H1 (cell line): Measurements from ENCODE around the gene ATG5. TPM values are rescaled to one million over a fixed set of nuclear protein-coding genes. Genes with fewer than 3 reads are reported as not detected.

Source experiments
- CTCF ChIA-PET: fragments of 300-600 bp; sonication (Branson Sonifier 250); formaldehyde crosslinking; loops from one replicate; lab custom pipeline; 2021; ENCODE audit not compliant: partially characterized antibody; lab: Charles Lee
- POLR2A ChIA-PET: fragments of 300-600 bp; sonication (Branson Sonifier 250); formaldehyde crosslinking; loops from one replicate; lab custom pipeline; 2021; ENCODE audit warnings: inconsistent platforms; ENCODE audit not compliant: partially characterized antibody; lab: Charles Lee
- DNase-seq, 2 experiments: peaks; one replicate each; pipeline versions ENCODE4 v3.0.0 to v3.0.0-alpha.2; 2010 to 2022; ENCODE audit warnings: low spot score in 2 of 2, low read depth in 1 of 2, mixed read lengths in 1 of 2
- FAIRE-seq: peaks from 2 replicates; lab custom pipeline; 2011; peaks lifted over from hg19 to GRCh38; lab: Jason Lieb, UNC
- H2AFZ ChIP-seq: 2 replicates; pipeline ENCODE4 v1.8.1; 2012; ENCODE audit warnings: low read length, inconsistent platforms
- H2AK5ac ChIP-seq: 2 replicates; pipeline ENCODE4 v1.6.1; 2013; ENCODE audit warnings: low read depth, low read length
- H2BK120ac ChIP-seq: replicated peaks from 2 replicates; pipeline ENCODE3; 2013; ENCODE audit warnings: low read depth, low read length, inconsistent platforms
- H2BK12ac ChIP-seq: 2 replicates; pipeline ENCODE4 v1.6.1; 2013; ENCODE audit warnings: low read depth, low read length
- H2BK15ac ChIP-seq: 2 replicates; pipeline ENCODE4 v1.6.1; 2013; ENCODE audit warnings: low read length
- H2BK20ac ChIP-seq: 2 replicates; pipeline ENCODE4 v1.6.1; 2013; ENCODE audit warnings: low read length
- H2BK5ac ChIP-seq: 2 replicates; pipeline ENCODE4 v1.6.1; 2013; ENCODE audit warnings: low read depth, low read length
- H3K14ac ChIP-seq: 2 replicates; pipeline ENCODE4 v1.6.1; 2013; ENCODE audit warnings: inconsistent platforms; ENCODE audit not compliant: insufficient read length
- H3K18ac ChIP-seq: 2 replicates; pipeline ENCODE4 v1.6.1; 2013; ENCODE audit warnings: low read length; ENCODE audit errors: extremely low read depth
- H3K23ac ChIP-seq: 2 replicates; pipeline ENCODE4 v1.6.1; 2013; ENCODE audit warnings: inconsistent platforms; ENCODE audit not compliant: insufficient read length
- H3K23me2 ChIP-seq: 2 replicates; pipeline ENCODE4 v1.6.1; 2013; ENCODE audit warnings: low read depth, low read length
- H3K27ac ChIP-seq: 2 replicates; pipeline ENCODE4 v1.6.1; 2011; ENCODE audit warnings: low read depth, low read length, inconsistent platforms
- H3K27me3 ChIP-seq, 4 experiments: replicated peaks in 1 of 4; 1 replicate in 1 of 4; 2 replicates in 3 of 4; pipeline versions ENCODE4 v1.6.1 to v1.8.1; 2011 to 2013; ENCODE audit warnings: low read length in 3 of 4, mild to moderate bottlenecking in 3 of 4, inconsistent platforms in 2 of 4, mixed read lengths in 2 of 4, moderate library complexity in 1 of 4; ENCODE audit not compliant: control insufficient read depth in 3 of 4, insufficient read depth in 3 of 4; ENCODE audit errors: extremely low read depth in 1 of 4
- H3K36me3 ChIP-seq, 4 experiments: 2 replicates each; pipeline versions ENCODE4 v1.6.1 to v1.8.1; 2011 to 2013; ENCODE audit warnings: mild to moderate bottlenecking in 4 of 4, low read length in 3 of 4, moderate library complexity in 2 of 4, control low read depth in 1 of 4, inconsistent platforms in 1 of 4; ENCODE audit not compliant: insufficient read depth in 4 of 4, control insufficient read depth in 2 of 4
- H3K4ac ChIP-seq: replicated peaks from 2 replicates; pipeline ENCODE3; 2013; ENCODE audit warnings: low read length, low read depth, mixed read lengths, inconsistent platforms; ENCODE audit not compliant: insufficient read length
- H3K4me1 ChIP-seq, 4 experiments: replicated peaks in 1 of 4; 1 replicate in 1 of 4; 2 replicates in 3 of 4; pipeline versions ENCODE4 v1.6.1 to v1.8.1; 2011 to 2013; ENCODE audit warnings: low read length in 3 of 4, inconsistent platforms in 2 of 4, mixed read lengths in 1 of 4; ENCODE audit not compliant: insufficient read depth in 4 of 4, control insufficient read depth in 3 of 4
- H3K4me2 ChIP-seq, 2 experiments: 2 replicates each; pipeline versions ENCODE4 v1.6.1 to v1.8.1; 2011 to 2013; ENCODE audit warnings: low read depth in 2 of 2, low read length in 2 of 2, control low read depth in 1 of 2, inconsistent platforms in 1 of 2, mild to moderate bottlenecking in 1 of 2; ENCODE audit not compliant: insufficient read depth in 1 of 2
- H3K4me3 ChIP-seq, 4 experiments: fragments of 200-600, 300-600 bp in 1 of 4; sonication (generic), shearing (Covaris generic), sonication (Bioruptor Twin) in 1 of 4; 2 replicates each; pipeline versions ENCODE4 v1.5.1 to v1.8.1; 2011 to 2016; ENCODE audit warnings: low read length in 4 of 4, low read depth in 3 of 4, control low read depth in 2 of 4, inconsistent platforms in 2 of 4, mild to moderate bottlenecking in 2 of 4, mixed read lengths in 1 of 4, moderate library complexity in 1 of 4; ENCODE audit not compliant: insufficient read depth in 2 of 4; ENCODE audit errors: extremely low read depth in 1 of 4
- H3K56ac ChIP-seq: replicated peaks from 2 replicates; pipeline ENCODE3; 2013; ENCODE audit warnings: low read depth, mild to moderate bottlenecking, mixed read lengths, low read length, inconsistent platforms; ENCODE audit not compliant: insufficient read length
- H3K79me1 ChIP-seq: 2 replicates; pipeline ENCODE4 v1.6.1; 2013; ENCODE audit warnings: low read depth, low read length, control low read depth
- H3K79me2 ChIP-seq, 2 experiments: 2 replicates each; pipeline versions ENCODE4 v1.6.1 to v1.8.1; 2012 to 2013; ENCODE audit warnings: low read length in 2 of 2, mild to moderate bottlenecking in 2 of 2, inconsistent platforms in 1 of 2; ENCODE audit not compliant: insufficient read depth in 2 of 2, control insufficient read depth in 1 of 2
- H3K9ac ChIP-seq, 4 experiments: replicated peaks in 1 of 4; 1 replicate in 1 of 4; 2 replicates in 3 of 4; pipeline versions ENCODE4 v1.6.1 to v1.8.1; 2011 to 2013; ENCODE audit warnings: low read depth in 3 of 4, low read length in 3 of 4, control low read depth in 2 of 4, mild to moderate bottlenecking in 2 of 4, moderate library complexity in 2 of 4, inconsistent platforms in 1 of 4; ENCODE audit errors: extremely low read depth in 1 of 4
- H3K9me3 ChIP-seq, 2 experiments: 2 replicates each; pipeline versions ENCODE4 v1.6.1 to v1.8.1; 2012 to 2013; ENCODE audit warnings: mild to moderate bottlenecking in 2 of 2, moderate library complexity in 2 of 2, control low read depth in 1 of 2, inconsistent platforms in 1 of 2, low read depth in 1 of 2, low read length in 1 of 2, mixed read lengths in 1 of 2; ENCODE audit not compliant: insufficient read depth in 2 of 2
- H4K20me1 ChIP-seq, 2 experiments: replicated peaks in 1 of 2; 2 replicates each; pipeline versions ENCODE3 to v1.8.1; 2011 to 2013; ENCODE audit warnings: inconsistent platforms in 2 of 2, low read length in 2 of 2, mild to moderate bottlenecking in 1 of 2; ENCODE audit not compliant: insufficient read depth in 2 of 2, control insufficient read depth in 1 of 2
- H4K5ac ChIP-seq: 2 replicates; pipeline ENCODE4 v1.6.1; 2013; ENCODE audit warnings: low read length, low read depth, mixed read lengths, inconsistent platforms; ENCODE audit not compliant: insufficient read length
- H4K8ac ChIP-seq: 2 replicates; pipeline ENCODE4 v1.8.0; 2013; ENCODE audit warnings: mild to moderate bottlenecking, moderate library complexity, low read length, inconsistent platforms; ENCODE audit not compliant: insufficient read depth; ENCODE audit errors: extremely low read depth
- H4K91ac ChIP-seq: replicated peaks from 2 replicates; pipeline ENCODE3; 2013; ENCODE audit warnings: low read length, mixed read lengths, inconsistent platforms; ENCODE audit not compliant: insufficient read length
- ATF2 ChIP-seq: IDR thresholded peaks from 2 replicates; pipeline ENCODE4 v1.6.1; 2012; ENCODE audit warnings: low read length, inconsistent platforms
- BCL11A ChIP-seq, 2 experiments: IDR thresholded peaks; one replicate each; pipeline ENCODE4 v1.6.1; 2011; ENCODE audit warnings: low read depth in 2 of 2, low read length in 2 of 2, mild to moderate bottlenecking in 2 of 2
- BRCA1 ChIP-seq: IDR thresholded peaks from 2 replicates; pipeline ENCODE4 v1.6.1; 2012; ENCODE audit warnings: low read depth, low read length, improper control_type of control experiment
- CEBPB ChIP-seq: IDR thresholded peaks from 2 replicates; pipeline ENCODE4 v1.6.1; 2012; ENCODE audit warnings: low read depth, low read length
- HDAC2 ChIP-seq, 2 experiments: fragments of 300-600 bp in 1 of 2; sonication (generic) in 1 of 2; IDR thresholded peaks; 2 replicates each; pipeline ENCODE4 v1.6.1; 2011 to 2012; ENCODE audit warnings: low read depth in 2 of 2, low read length in 2 of 2, mild to moderate bottlenecking in 2 of 2, moderate library complexity in 2 of 2, borderline replicate concordance in 1 of 2, inconsistent platforms in 1 of 2
- KDM1A ChIP-seq: fragments of 200-600, 300-600 bp; sonication (generic); IDR thresholded peaks from 2 replicates; pipeline ENCODE4 v1.7.1; 2016; ENCODE audit warnings: mild to moderate bottlenecking, low read length, borderline replicate concordance
- KDM5A ChIP-seq: fragments of 200-600 bp; IDR thresholded peaks from 2 replicates; pipeline ENCODE4 v1.7.1; 2012; ENCODE audit warnings: mild to moderate bottlenecking, low read length, inconsistent platforms, mixed read lengths
- POLR2A ChIP-seq, 2 experiments: IDR thresholded peaks; 1 replicate in 1 of 2; 2 replicates in 1 of 2; pipeline ENCODE4 v1.6.1; 2011; ENCODE audit warnings: low read depth in 2 of 2, low read length in 2 of 2, mild to moderate bottlenecking in 2 of 2; ENCODE audit errors: control extremely low read depth in 1 of 2
- POU5F1 ChIP-seq: IDR thresholded peaks from 2 replicates; pipeline ENCODE4 v1.6.1; 2011; ENCODE audit warnings: low read depth, mild to moderate bottlenecking, low read length, moderate library complexity
- RBBP5 ChIP-seq: IDR thresholded peaks from 2 replicates; pipeline ENCODE4 v1.7.1; 2012; ENCODE audit warnings: low read depth, mild to moderate bottlenecking, inconsistent platforms, low read length, moderate library complexity, borderline replicate concordance
- SAP30 ChIP-seq: fragments of 300-600 bp; sonication (generic); IDR thresholded peaks from 2 replicates; pipeline ENCODE4 v1.7.1; 2012; ENCODE audit warnings: low read length, moderate library complexity, mild to moderate bottlenecking, inconsistent platforms; ENCODE audit not compliant: insufficient read depth, insufficient replicate concordance
- TAF1 ChIP-seq: IDR thresholded peaks from 2 replicates; pipeline ENCODE4 v1.6.1; 2011; ENCODE audit warnings: mild to moderate bottlenecking, low read depth, low read length
- YY1 ChIP-seq: IDR thresholded peaks from 2 replicates; pipeline ENCODE4 v1.6.1; 2011; ENCODE audit warnings: low read depth, mild to moderate bottlenecking, low read length
- WGBS, 2 experiments: shearing (Covaris generic) in 1 of 2; methylation state at CpG; one replicate each; pipeline versions ENCODE4 v1.1.6 to v1.1.7; 2013 to 2015; ENCODE audit warnings: low lambda C conversion rate in 2 of 2, mixed read lengths in 2 of 2, inconsistent platforms in 1 of 2, low coverage in 1 of 2, missing lambda C conversion rate in 1 of 2; ENCODE audit not compliant: insufficient replicate concordance in 2 of 2, insufficient coverage in 1 of 2, insufficient read length in 1 of 2; ENCODE audit errors: extremely low coverage in 1 of 2, missing lambda C conversion rate in 1 of 2; 5-methylcytosine and 5-hydroxymethylcytosine counted together
- polyA plus RNA-seq, 7 experiments: library from polyadenylated mRNA; depleted of rRNA in 3 of 7; stranded (reverse) in 5 of 7; unstranded in 2 of 7; fragments of >200 nt in 5 of 7; fragments of 200-250 nt in 2 of 7; gene quantifications; 1 replicate in 5 of 7; 2 replicates in 1 of 7; 4 replicates in 1 of 7; pipeline versions ENCODE4 v1.2.1 to v1.2.3, GENCODE V29; 2011 to 2013; ENCODE audit warnings: missing spikeins in 2 of 7, mixed read lengths in 2 of 7
- total RNA-seq: library from RNA; stranded (reverse); fragmentation: NEBNext Ultra II Directional; extraction: Animal tissue kit (Norgen Biotek cat#: 25700); gene quantifications from 2 replicates; pipeline ENCODE4 v1.2.1, GENCODE V29; 2021

ATG5 gene
- total and polyA plus RNA-seq, 2 of the 8 experiments (the other 6 are each of a cell fraction or from before 2014, with no cell fraction given): 18.2 to 39.0 TPM

GRCh38 chr6:106160189-106160588, 165.4 kb downstream of the ATG5 start:
- 81% methylated on average over 3 of the region's 3 CpGs; no CpG with 5 or more reads in 1 of the 2 experiments for WGBS, 2 experiments
- H3K36me3 ChIP-seq: no peaks in the 10 kb centered on the region
- TF ChIP-seq RBBP5 (no peak), ATF2 (no peak), HDAC2 (IDR thresholded peaks at IDR 0.05; ENCODE audit: borderline replicate concordance in 1 of 2, low read depth in 2 of 2, low read length in 2 of 2) (no peak), KDM1A (no peak), KDM5A (no peak), POLR2A (IDR thresholded peaks at IDR 0.05; ENCODE audit: control extremely low read depth in 1 of 2, low read depth in 2 of 2, low read length in 2 of 2) (no peak), SAP30 (no peak), YY1 (no peak), BCL11A (IDR thresholded peaks at IDR 0.05; ENCODE audit: low read depth in 2 of 2, low read length in 2 of 2) (no peak), BRCA1 (no peak), POU5F1 (no peak), TAF1 (no peak), CEBPB (no peak)

More at GRCh38 chr6:106160189-106160588, 165.4 kb downstream of the ATG5 start:
- H4K20me1 ChIP-seq: no peaks in the 10 kb centered on the region
- no peak overlapping the region for H2BK20ac ChIP-seq
- no peak overlapping the region for H3K23ac ChIP-seq
- ChIA-PET CTCF (interaction anchor here (0.8 to 2.1 kb wide), 5 partner anchors 10 to 73 kb away, joined by 3 to 9 read pairs (median 4); no protein-coding TSS in a partner anchor), POLR2A (no interaction called here)
- no peak for DNase-seq
- no peaks in the 10 kb centered on the region for H3K79me1 ChIP-seq
- no peaks in the 10 kb centered on the region; a peak in 2 of 7 replicates for H3K27me3 ChIP-seq
- H4K91ac ChIP-seq: no peak overlapping the region
- H2BK15ac ChIP-seq: no peak overlapping the region
- H3K4ac ChIP-seq: no peak overlapping the region
- no peak overlapping the region for H3K56ac ChIP-seq
- H3K79me2 ChIP-seq: no peaks in the 10 kb centered on the region
- H3K9ac ChIP-seq: no peak overlapping the region
- H4K8ac ChIP-seq: no peak overlapping the region
- no peaks in the 10 kb centered on the region for H3K9me3 ChIP-seq
- no peak overlapping the region for H2BK120ac ChIP-seq
- H4K5ac ChIP-seq: no peak overlapping the region
- H3K4me3 ChIP-seq: no peak overlapping the region
- H2BK12ac ChIP-seq: no peak overlapping the region
- no peak overlapping the region for H3K18ac ChIP-seq
- H2AFZ ChIP-seq: no peak overlapping the region
- peaks cover 12 to 15% (median 13%) of the 10 kb centered on the region in 4 experiments; a peak in 6 of 7 replicates for H3K4me1 ChIP-seq
- no peak overlapping the region for H2AK5ac ChIP-seq
- H2BK5ac ChIP-seq: no peak overlapping the region
- H3K23me2 ChIP-seq: no peaks in the 10 kb centered on the region
- no peak for FAIRE-seq
- H3K27ac ChIP-seq: no peak overlapping the region
- H3K14ac ChIP-seq: no peak overlapping the region
- no peak overlapping the region for H3K4me2 ChIP-seq
